ENCODE data around the gene MSI2. TPM values are rescaled to one million over a fixed set of nuclear protein-coding genes. Genes with fewer than 3 reads are reported as not detected.

Gene MSI2
- total RNA-seq, 2 experiments from 2014 or later: 65.7 to 71.9 TPM

DNA sequence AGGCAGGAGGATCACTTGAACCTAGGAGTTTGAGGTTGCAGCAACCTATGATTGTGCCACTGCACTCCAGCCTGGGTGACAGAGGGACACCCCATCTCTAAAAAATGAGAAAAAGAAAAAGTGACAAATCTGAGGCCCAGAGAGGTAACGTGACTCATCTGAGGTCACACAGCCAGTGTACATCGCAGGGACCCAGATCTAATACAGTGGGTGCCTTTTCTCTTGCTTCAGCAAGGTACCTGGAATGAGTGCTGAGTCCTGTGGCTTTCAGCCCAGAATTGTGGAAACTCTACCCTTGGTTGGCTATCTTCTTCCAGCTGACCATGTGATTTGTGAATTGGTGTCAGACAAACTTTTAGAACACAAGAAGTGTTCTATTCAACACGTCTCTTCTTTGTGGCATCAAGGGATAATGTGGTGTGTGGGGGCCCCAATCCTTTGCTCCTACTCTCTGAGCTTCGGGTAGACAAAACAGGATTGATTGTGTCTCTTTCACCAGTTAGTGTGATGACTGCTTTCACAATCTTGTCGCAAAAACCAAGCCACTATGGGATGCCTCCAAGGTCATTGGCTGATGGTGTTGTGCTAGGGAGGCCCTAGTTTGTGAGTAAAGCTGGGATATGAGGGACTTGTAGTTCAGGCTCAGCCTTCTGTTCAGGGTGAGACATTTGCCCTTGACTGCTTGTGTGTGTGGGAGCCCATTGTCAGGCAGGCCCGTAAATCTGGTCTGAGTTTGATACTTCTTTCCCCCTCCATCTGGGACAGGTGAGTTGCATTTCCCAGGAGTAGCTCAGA, 71.0 kb downstream of the MSI2 start:
- no peak overlapping the region for H3K27ac Mint-ChIP-seq
- intact Hi-C loops (cut with micrococcal nuclease): no loop called here
- peaks cover 40% of the 10 kb centered on the region for H3K4me1 Mint-ChIP-seq (ENCODE audit: low read depth)
- ChIA-PET POLR2A (no interaction called here), CTCF (interaction anchor here (2.2 kb wide), 1 partner anchor 84 kb away, joined by 12 read pairs; no protein-coding TSS in a partner anchor)
- peak; percentile 19 for DNase-seq
- H3K4me3 Mint-ChIP-seq: no peak overlapping the region
- H3K27me3 Mint-ChIP-seq: no peaks in the 10 kb centered on the region
- H3K9me3 Mint-ChIP-seq: no peaks in the 10 kb centered on the region
- peaks cover 3% of the 10 kb centered on the region for H3K36me3 Mint-ChIP-seq

- no peak overlapping the region for H3K4me3 Mint-ChIP-seq
- ChIA-PET CTCF (interaction anchor here (2.2 kb wide), 1 partner anchor 85 kb away, joined by 12 read pairs; no protein-coding TSS in a partner anchor), POLR2A (no interaction called here)
Observed at GRCh38 chr17:57328109-57328882, 72.0 kb downstream of the MSI2 start.

DNA sequence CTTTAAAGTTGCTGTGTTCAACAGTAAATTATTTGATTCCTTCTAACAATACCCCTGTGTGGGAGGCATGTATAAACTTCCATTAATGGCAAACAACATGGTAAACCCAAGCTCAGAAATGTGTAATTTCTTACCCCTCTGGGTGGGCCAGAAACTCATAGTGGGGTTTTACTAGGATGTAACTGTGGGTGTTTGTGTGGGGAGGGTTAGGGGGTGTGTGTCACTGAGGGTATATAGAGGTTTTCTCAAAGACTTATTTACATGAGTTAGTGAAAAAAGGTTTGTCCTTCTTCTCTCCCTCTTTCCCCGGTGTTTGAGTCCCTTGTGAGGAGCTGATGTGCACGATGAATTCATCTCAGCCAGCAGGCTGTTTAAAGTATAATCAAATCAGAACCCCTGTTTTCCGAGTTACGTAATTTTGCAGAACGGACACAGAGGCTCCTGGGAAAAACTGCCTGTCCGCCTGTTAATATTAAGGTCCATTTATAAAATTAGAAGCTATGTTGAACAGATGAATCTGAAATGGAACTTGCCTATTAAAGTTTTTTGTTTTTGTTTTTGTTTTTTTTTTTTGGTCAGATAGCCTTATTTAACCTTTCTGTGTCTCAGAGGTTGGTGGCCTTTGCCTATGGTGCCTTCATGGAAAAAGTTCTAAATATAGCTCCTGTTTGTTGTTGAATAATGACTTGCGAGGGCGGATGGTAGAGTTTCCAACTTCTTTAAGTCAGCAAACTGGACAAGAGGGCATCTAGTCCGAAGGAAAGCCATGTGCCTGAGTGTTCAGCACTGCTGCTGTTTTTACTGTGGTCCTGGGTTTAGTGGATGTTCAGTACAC, 73.3 kb downstream of the MSI2 start:
- Mint-ChIP-seq H3K36me3 (peaks cover 3% of the 10 kb centered on the region), H3K9me3 (no peaks in the 10 kb centered on the region), H3K4me1 (ENCODE audit: low read depth) (peaks cover 40% of the 10 kb centered on the region), H3K4me3 (no peak overlapping the region), H3K27me3 (no peaks in the 10 kb centered on the region), H3K27ac (no peak overlapping the region)
- DNase-seq: no peak
- ChIA-PET CTCF (interaction anchor here (1.2 kb wide), 1 partner anchor 418 kb away, joined by 3 read pairs; no protein-coding TSS in a partner anchor), POLR2A (no interaction called here)
- intact Hi-C loops (cut with micrococcal nuclease): no loop called here

More at GRCh38 chr17:57328109-57328882, 72.0 kb downstream of the MSI2 start:
- intact Hi-C loops (cut with micrococcal nuclease): no loop called here
- no peak for DNase-seq
- no peak overlapping the region for H3K27ac Mint-ChIP-seq
- H3K4me1 Mint-ChIP-seq (ENCODE audit: low read depth): peaks cover 40% of the 10 kb centered on the region
- no peaks in the 10 kb centered on the region for H3K27me3 Mint-ChIP-seq
- H3K36me3 Mint-ChIP-seq: peaks cover 3% of the 10 kb centered on the region
- no peaks in the 10 kb centered on the region for H3K9me3 Mint-ChIP-seq

- POLR2A ChIA-PET: no interaction called here
- Mint-ChIP-seq H3K4me1 (ENCODE audit: low read depth) (peaks cover 37% of the 10 kb centered on the region), H3K4me3 (no peak overlapping the region), H3K27me3 (no peaks in the 10 kb centered on the region), H3K27ac (no peak overlapping the region), H3K36me3 (peaks cover 3% of the 10 kb centered on the region), H3K9me3 (no peaks in the 10 kb centered on the region)
- intact Hi-C loops (cut with micrococcal nuclease): no loop called here
- CTCF ChIA-PET: no interaction called here
- no peak for DNase-seq
Observed at GRCh38 chr17:57330587-57330986, 74.3 kb downstream of the MSI2 start.

GRCh38 chr17:57331423-57331822, 75.1 kb downstream of the MSI2 start:
- ChIA-PET CTCF (no interaction called here), POLR2A (no interaction called here)
- DNase-seq: no peak
- peaks cover 3% of the 10 kb centered on the region for H3K36me3 Mint-ChIP-seq
- peaks cover 33% of the 10 kb centered on the region for H3K4me1 Mint-ChIP-seq (ENCODE audit: low read depth)
- intact Hi-C loops (cut with micrococcal nuclease): no loop called here
- no peaks in the 10 kb centered on the region for H3K9me3 Mint-ChIP-seq
- H3K4me3 Mint-ChIP-seq: no peak overlapping the region
- H3K27ac Mint-ChIP-seq: no peak overlapping the region
- no peaks in the 10 kb centered on the region for H3K27me3 Mint-ChIP-seq

- intact Hi-C loops (cut with micrococcal nuclease): no loop called here
- ChIA-PET POLR2A (no interaction called here), CTCF (interaction anchor here (0.7 kb wide), 1 partner anchor 178 kb away, joined by 3 read pairs; no protein-coding TSS in a partner anchor)
- peaks cover 3% of the 10 kb centered on the region for H3K36me3 Mint-ChIP-seq
- no peak overlapping the region for H3K27ac Mint-ChIP-seq
- peaks cover 23% of the 10 kb centered on the region for H3K4me1 Mint-ChIP-seq (ENCODE audit: low read depth)
- no peak for DNase-seq
- H3K27me3 Mint-ChIP-seq: no peaks in the 10 kb centered on the region
- H3K9me3 Mint-ChIP-seq: no peaks in the 10 kb centered on the region
- no peak overlapping the region for H3K4me3 Mint-ChIP-seq
Observed at GRCh38 chr17:57332501-57332900, 76.2 kb downstream of the MSI2 start.

GRCh38 chr17:57335195-57335792, 79.0 kb downstream of the MSI2 start:
- peaks cover 9% of the 10 kb centered on the region for H3K36me3 Mint-ChIP-seq
- peaks cover 14% of the 10 kb centered on the region for H3K4me1 Mint-ChIP-seq (ENCODE audit: low read depth)
- H3K4me3 Mint-ChIP-seq: no peak overlapping the region
- ChIA-PET POLR2A (interaction anchor here (0.5 kb wide), 1 partner anchor 74 kb away, joined by 3 read pairs; no protein-coding TSS in a partner anchor), CTCF (no interaction called here)
- DNase-seq: no peak
- H3K27ac Mint-ChIP-seq: no peak overlapping the region
- H3K9me3 Mint-ChIP-seq: no peaks in the 10 kb centered on the region
- intact Hi-C loops (cut with micrococcal nuclease): no loop called here
- H3K27me3 Mint-ChIP-seq: no peaks in the 10 kb centered on the region

- intact Hi-C loops (cut with micrococcal nuclease): no loop called here
- no peak for DNase-seq
- no peak overlapping the region for H3K27ac Mint-ChIP-seq
- CTCF ChIA-PET: no interaction called here
- H3K36me3 Mint-ChIP-seq: peaks cover 12% of the 10 kb centered on the region
- H3K4me3 Mint-ChIP-seq: no peak overlapping the region
- POLR2A ChIA-PET: no interaction called here
- peaks cover 19% of the 10 kb centered on the region for H3K4me1 Mint-ChIP-seq (ENCODE audit: low read depth)
- no peaks in the 10 kb centered on the region for H3K27me3 Mint-ChIP-seq
- H3K9me3 Mint-ChIP-seq: no peaks in the 10 kb centered on the region
Observed at GRCh38 chr17:57337390-57337789, 81.1 kb downstream of the MSI2 start.

- Mint-ChIP-seq H3K27ac (no peak overlapping the region), H3K36me3 (peaks cover 12% of the 10 kb centered on the region), H3K4me3 (no peak overlapping the region), H3K9me3 (no peaks in the 10 kb centered on the region), H3K27me3 (no peaks in the 10 kb centered on the region), H3K4me1 (ENCODE audit: low read depth) (peaks cover 19% of the 10 kb centered on the region)
- intact Hi-C loops (cut with micrococcal nuclease): no loop called here
- no peak for DNase-seq
- CTCF ChIA-PET: no interaction called here
- POLR2A ChIA-PET: no interaction called here
Observed at GRCh38 chr17:57338257-57338914, 82.1 kb downstream of the MSI2 start.

DNA sequence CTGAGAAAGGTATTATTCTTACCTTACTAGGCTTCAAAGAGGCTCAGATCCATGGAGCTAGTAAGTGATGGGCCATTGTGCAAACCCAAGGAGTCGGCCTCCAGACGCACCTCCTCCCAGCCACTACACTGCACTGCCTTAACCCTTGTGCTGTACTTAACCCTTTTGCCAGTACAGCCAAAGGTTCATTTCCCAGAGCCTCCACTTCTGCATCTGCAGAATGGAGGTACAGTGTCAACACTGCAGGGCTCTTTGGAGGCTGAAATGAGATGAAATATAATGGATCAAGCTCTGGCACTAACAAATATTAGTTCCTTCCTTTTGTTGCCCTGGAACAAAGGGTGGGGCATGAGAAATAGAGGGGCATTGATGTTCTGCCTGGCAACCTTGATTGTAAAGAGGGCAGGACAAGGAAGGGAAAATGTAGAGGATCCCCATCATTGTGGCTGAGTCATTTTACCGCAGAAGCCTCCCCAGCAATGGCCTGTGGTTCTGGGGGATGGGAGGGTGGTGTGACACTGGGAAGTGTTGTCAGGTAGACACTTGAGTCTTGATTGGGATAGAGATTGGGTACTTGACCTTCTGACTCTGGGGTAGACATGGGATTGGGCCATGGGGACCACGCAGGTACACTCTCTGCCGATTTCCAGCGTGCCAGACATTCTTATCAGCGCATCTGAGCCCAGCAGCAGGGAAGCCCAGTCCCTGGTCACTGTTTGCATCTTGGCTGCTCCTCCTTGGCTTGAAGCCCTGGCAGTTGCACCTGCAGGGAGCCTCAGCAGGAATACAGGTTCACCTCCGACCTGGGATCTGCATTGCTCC, 84.0 kb downstream of the MSI2 start:
- DNase-seq: no peak
- no peak overlapping the region for H3K27ac Mint-ChIP-seq
- ChIA-PET POLR2A (no interaction called here), CTCF (no interaction called here)
- no peaks in the 10 kb centered on the region for H3K9me3 Mint-ChIP-seq
- H3K4me1 Mint-ChIP-seq (ENCODE audit: low read depth): peaks cover 19% of the 10 kb centered on the region
- peaks cover 12% of the 10 kb centered on the region for H3K36me3 Mint-ChIP-seq
- H3K27me3 Mint-ChIP-seq: no peaks in the 10 kb centered on the region
- H3K4me3 Mint-ChIP-seq: no peak overlapping the region
- intact Hi-C loops (cut with micrococcal nuclease): no loop called here

Data from activated CD4-positive, alpha-beta memory T cell treated with anti-CD3 and anti-CD28 coated beads for 36 hours (primary cell).